ENCODE data around the gene HPS6. TPM values are rescaled to one million over a fixed set of nuclear protein-coding genes. Genes with fewer than 3 reads are reported as not detected.

HPS6 gene
- total and polyA plus RNA-seq, 9 of the 15 experiments (the other 6 are each of a cell fraction or from before 2014, with no cell fraction given): 0.45 to 14.0 (median 4.5) TPM

GRCh38 chr10:102033787-102034186 is 31.4 kb upstream of the HPS6 start:
- Histone ChIP-seq H3K4me2 (ENCODE audit: insufficient read depth, low read length) (no peak overlapping the region), H3K79me2 (ENCODE audit: control insufficient read depth, insufficient read depth, low read length) (no peaks in the 10 kb centered on the region), H3K27me3 (ENCODE audit: control insufficient read depth in 2 of 2, insufficient read depth in 2 of 2, low read length in 2 of 2) (no peaks in the 10 kb centered on the region), H3K36me3 (ENCODE audit: control insufficient read depth, insufficient read depth, low read length) (peaks cover 8% of the 10 kb centered on the region; the same call in 1 of the 3 replicates), H3K4me3 (no peak overlapping the region), H3K9me3 (replicated peaks; ENCODE audit: control insufficient read depth, insufficient read depth, low read depth, low read length) (no peaks in the 10 kb centered on the region), H3K9me1 (ENCODE audit: control insufficient read depth, insufficient read depth, low read length) (no peaks in the 10 kb centered on the region), H2AFZ (ENCODE audit: low read depth, low read length) (no peak overlapping the region), H3K4me1 (replicated peaks in 1 of 2; ENCODE audit: control insufficient read depth in 2 of 2, insufficient read depth in 2 of 2, low read length in 2 of 2) (no peaks in the 10 kb centered on the region), H3K9ac (ENCODE audit: insufficient read depth in 1 of 2, low read depth in 2 of 2, low read length in 2 of 2) (no peak overlapping the region), H3K27ac (ENCODE audit: extremely low read depth, low read depth, low read length) (no peak overlapping the region), H4K20me1 (replicated peaks; ENCODE audit: control insufficient read depth, insufficient read depth, low read length) (no peaks in the 10 kb centered on the region)
- ATAC-seq: no peak
- WGBS (ENCODE audit: insufficient coverage, low coverage, missing lambda C conversion rate): no CpG with 5 or more reads among the region's 2 CpGs
- FAIRE-seq: no peak
- POLR2A ChIA-PET: no interaction called here
- DNase-seq (ENCODE audit: extremely low read depth in 1 of 4, low spot score in 3 of 4): no peak
- in situ Hi-C loops (cut with MboI) (loop anchor here (25.0 kb wide), 1 partner anchor 1046 kb away; the partner anchor contains the start of genes LZTS2, MRPL43 and TWNK), intact Hi-C loops (cut with micrococcal nuclease) (no loop called here)
- BruUV-seq (replicated peaks): no TSS peak
- CTCF ChIA-PET (ENCODE audit: low intra/inter-chr PET ratio): no interaction called here
- TF ChIP-seq JUND (IDR thresholded peaks at IDR 0.05; ENCODE audit: borderline replicate concordance, low read depth, low read length) (no peak), JUND (tag; IDR thresholded peaks at IDR 0.05; ENCODE audit: borderline replicate concordance, low read depth, low read length) (no peak), FOSL1 (tag; conservative IDR thresholded peaks at IDR 0.05) (no peak), CREB5 (CRISPR knock-in tag; IDR thresholded peaks at IDR 0.05) (no peak), ZMIZ1 (IDR thresholded peaks at IDR 0.05; ENCODE audit: low read depth in 2 of 2, low read length in 2 of 2) (no peak), MYNN (IDR thresholded peaks at IDR 0.05) (no peak), MYNN (CRISPR knock-in tag; IDR thresholded peaks at IDR 0.05) (no peak), ARID2 (IDR thresholded peaks at IDR 0.05) (no peak), U2AF2 (optimal IDR thresholded peaks at IDR 0.05; ENCODE audit: low read depth, low read length) (no peak), WHSC1 (IDR thresholded peaks at IDR 0.05; ENCODE audit: low read length) (no peak), RBBP5 (IDR thresholded peaks at IDR 0.05; ENCODE audit: borderline replicate concordance, insufficient read depth, low read length, poor library complexity, severe bottlenecking) (no peak), KLF6 (CRISPR knock-in tag; IDR thresholded peaks at IDR 0.05; ENCODE audit: borderline replicate concordance) (no peak), ZNF77 (CRISPR knock-in tag; IDR thresholded peaks at IDR 0.05) (no peak), NCOA4 (IDR thresholded peaks at IDR 0.05; ENCODE audit: partially characterized antibody) (no peak), ATF2 (CRISPR knock-in tag; IDR thresholded peaks at IDR 0.05) (no peak), MEIS2 (IDR thresholded peaks at IDR 0.05; ENCODE audit: partially characterized antibody) (no peak), MIER1 (IDR thresholded peaks at IDR 0.05; ENCODE audit: low read depth) (no peak), NCOR1 (IDR thresholded peaks at IDR 0.05) (no peak), NR2C1 (IDR thresholded peaks at IDR 0.05) (no peak), NR2C1 (tag; IDR thresholded peaks at IDR 0.05) (no peak)

All from K562 (cell line).